ENCODE measurements around the gene CTSA. TPM values are rescaled to one million over a fixed set of nuclear protein-coding genes. Genes with fewer than 3 reads are reported as not detected.

CTSA gene
- total RNA-seq, 1 donor = 61.3 TPM

DNA sequence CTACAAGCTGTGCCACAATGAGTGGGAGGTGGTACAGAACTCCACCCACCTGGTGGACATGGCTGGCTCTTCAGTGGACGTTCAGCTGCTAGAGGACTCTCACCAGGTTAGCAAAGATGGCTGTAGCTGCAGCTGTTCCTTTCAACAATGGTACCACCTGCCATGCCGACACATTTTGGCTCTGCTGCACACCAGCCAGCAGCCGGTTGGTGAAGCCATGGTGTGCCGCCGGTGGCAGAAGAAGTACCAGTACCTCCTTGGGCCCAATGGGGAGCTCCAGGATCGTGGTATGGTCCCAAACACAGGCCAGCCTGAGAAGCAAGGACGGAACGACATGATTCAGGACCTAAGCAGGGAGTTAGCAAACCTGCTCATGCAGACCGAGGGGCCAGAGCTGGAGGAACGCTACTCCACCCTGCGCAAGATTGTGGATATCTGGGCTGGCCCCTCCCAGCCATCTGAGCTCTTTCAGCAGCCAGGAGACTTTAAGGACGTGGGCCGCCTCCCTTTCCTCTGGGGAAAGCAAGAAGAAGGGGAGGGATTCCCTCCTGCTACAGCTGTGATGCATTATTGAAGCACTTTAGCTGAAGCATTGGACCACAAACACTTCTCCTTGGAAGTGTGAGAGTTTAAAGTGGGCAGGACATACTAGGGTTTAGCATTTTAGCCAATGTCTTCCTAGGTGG is 12.9 kb upstream of the CTSA start:
- H3K4me3 ChIP-seq (ENCODE audit: low read depth, low read length) = no peak overlapping the region
- TF ChIP-seq, protein P1, sequence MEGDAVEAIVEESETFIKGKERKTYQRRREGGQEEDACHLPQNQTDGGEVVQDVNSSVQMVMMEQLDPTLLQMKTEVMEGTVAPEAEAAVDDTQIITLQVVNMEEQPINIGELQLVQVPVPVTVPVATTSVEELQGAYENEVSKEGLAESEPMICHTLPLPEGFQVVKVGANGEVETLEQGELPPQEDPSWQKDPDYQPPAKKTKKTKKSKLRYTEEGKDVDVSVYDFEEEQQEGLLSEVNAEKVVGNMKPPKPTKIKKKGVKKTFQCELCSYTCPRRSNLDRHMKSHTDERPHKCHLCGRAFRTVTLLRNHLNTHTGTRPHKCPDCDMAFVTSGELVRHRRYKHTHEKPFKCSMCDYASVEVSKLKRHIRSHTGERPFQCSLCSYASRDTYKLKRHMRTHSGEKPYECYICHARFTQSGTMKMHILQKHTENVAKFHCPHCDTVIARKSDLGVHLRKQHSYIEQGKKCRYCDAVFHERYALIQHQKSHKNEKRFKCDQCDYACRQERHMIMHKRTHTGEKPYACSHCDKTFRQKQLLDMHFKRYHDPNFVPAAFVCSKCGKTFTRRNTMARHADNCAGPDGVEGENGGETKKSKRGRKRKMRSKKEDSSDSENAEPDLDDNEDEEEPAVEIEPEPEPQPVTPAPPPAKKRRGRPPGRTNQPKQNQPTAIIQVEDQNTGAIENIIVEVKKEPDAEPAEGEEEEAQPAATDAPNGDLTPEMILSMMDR (IDR thresholded peaks at IDR 0.05; ENCODE audit: insufficient read depth, low read depth, low read length) = no peak
- DNase-seq (ENCODE audit: low read depth) = peak; percentile 67

- H3K4me3 ChIP-seq (ENCODE audit: low read depth, low read length) = peak within 1 kb of the TSS; percentile 75
- DNase-seq (ENCODE audit: low read depth) = peak; percentile 99
- TF ChIP-seq, protein P1 (IDR thresholded peaks at IDR 0.05; ENCODE audit: insufficient read depth, low read depth, low read length) = no peak
Observed at GRCh38 chr20:45880988-45881788, 9.9 kb upstream of the CTSA start, which contains the start of gene ZSWIM1. Gene ZSWIM1 (plus strand): TSS chr20:45881227. CDS start chr20:45882593, 1,366 bp downstream.

GRCh38 chr20:45882469-45883099 is 8.6 kb upstream of the CTSA start:
- TF ChIP-seq, protein P1 (IDR thresholded peaks at IDR 0.05; ENCODE audit: insufficient read depth, low read depth, low read length) = no peak
- no peak overlapping the region for H3K4me3 ChIP-seq (ENCODE audit: low read depth, low read length)
- no peak for DNase-seq (ENCODE audit: low read depth)

DNA sequence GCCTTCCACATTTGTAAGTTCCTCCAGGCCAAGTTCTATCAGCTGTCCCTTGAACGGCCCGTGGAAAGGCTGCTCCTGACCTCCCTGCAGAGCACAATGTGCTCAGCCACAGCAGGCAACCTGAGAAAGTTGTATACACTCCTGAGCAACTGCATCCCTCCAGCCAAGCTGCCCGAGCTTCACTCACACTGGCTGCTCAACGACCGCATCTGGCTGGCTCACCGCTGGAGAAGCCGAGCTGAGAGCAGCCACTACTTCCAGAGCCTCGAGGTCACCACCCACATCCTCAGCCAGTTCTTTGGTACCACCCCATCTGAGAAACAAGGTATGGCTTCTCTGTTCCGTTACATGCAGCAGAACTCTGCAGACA is 8.1 kb upstream of the CTSA start:
- no peak overlapping the region for H3K4me3 ChIP-seq (ENCODE audit: low read depth, low read length)
- TF ChIP-seq, protein P1 (IDR thresholded peaks at IDR 0.05; ENCODE audit: insufficient read depth, low read depth, low read length) = no peak
- no peak for DNase-seq (ENCODE audit: low read depth)

DNA sequence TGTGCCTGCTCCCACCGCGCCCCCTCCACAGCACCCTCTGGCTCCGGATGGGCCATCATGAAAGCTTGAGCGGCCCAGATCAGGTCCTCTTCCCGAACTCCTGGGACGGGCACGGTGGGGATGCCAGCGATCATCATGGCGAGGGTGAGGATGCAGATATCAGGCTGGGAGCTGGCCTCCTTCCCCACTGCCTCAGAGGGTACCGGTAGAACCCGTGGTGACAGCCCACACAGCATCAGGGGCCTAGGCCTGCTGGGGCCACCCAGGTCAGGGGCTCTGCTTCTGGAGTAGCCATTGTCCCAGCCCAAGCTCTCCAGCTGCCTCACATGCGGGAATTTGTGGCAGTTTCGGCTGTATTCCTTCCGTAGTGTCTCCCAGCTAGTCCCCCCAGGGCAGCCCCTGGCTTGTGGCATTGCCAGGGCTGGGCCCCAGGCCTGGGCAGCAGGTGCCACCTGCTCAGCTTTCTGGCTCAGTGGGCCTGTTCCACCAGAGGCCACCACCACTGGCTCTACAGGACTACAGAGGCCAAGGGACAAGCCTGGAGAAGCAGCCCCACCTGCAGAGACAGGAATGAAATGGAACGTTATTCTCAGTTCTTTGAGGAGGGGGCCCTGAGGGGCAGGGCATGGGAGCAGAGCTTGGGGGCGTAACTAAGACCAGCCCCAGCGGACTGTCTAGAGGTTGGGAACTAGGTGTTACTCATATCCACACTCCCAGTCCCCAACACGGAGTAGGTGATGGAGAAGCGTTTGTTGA is 4.4 kb upstream of the CTSA start:
- H3K4me3 ChIP-seq (ENCODE audit: low read depth, low read length) = no peak overlapping the region
- TF ChIP-seq, protein P1 (IDR thresholded peaks at IDR 0.05; ENCODE audit: insufficient read depth, low read depth, low read length) = no peak
- DNase-seq (ENCODE audit: low read depth) = no peak

DNA sequence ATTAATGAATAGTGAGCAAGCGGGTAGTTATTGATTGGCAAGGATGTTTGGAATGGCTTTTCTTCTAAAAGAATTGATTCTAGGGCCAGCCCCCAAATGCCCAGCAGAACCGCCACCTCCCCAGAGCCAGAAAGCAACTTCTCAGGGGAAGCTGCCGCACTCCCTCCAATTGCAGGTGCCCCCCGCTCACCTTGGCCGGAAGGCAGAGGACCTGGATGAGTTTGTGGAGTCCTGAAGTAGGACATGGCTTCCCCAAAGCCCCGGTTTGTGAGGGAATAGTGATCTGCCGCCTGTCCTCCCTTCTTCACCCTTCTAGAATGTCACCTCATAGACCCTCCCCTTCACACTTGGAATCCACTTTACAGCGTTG is 3.8 kb upstream of the CTSA start, which contains the start of gene SPATA25:
Gene SPATA25, minus strand, starts transcription at position 277 of the 370 bp plus-strand sequence. Its CDS starts 32 bp downstream, at position 245.
- H3K4me3 ChIP-seq (ENCODE audit: low read depth, low read length) = no peak within 1 kb of the TSS
- TF ChIP-seq, protein P1 (IDR thresholded peaks at IDR 0.05; ENCODE audit: insufficient read depth, low read depth, low read length) = no peak
- no peak for DNase-seq (ENCODE audit: low read depth)
